GM19438 (cell line): ENCODE data around the gene CCNDBP1.
"Not testable (repeated sequence)": the region's sequence is repeated elsewhere in the genome, so short reads cannot be mapped to it uniquely, and the experiment has no call there.

Experiments
- ATAC-seq: cut with Tn5 transposase; IDR thresholded peaks from one replicate; pipeline ENCODE4 v1.9.1; 2021; ENCODE audit warnings: low read depth; ENCODE audit not compliant: unreplicated experiment

CCNDBP1 gene

GRCh38 chr15:43190178-43190577, 5.0 kb downstream of the CCNDBP1 start:
- ATAC-seq: no peak

- ATAC-seq: no peak
These were observed 8.5 kb downstream of the CCNDBP1 start for GRCh38 chr15:43193710-43194109.

GRCh38 chr15:43194795-43195194, 9.6 kb downstream of the CCNDBP1 start:
- ATAC-seq: no peak

DNA sequence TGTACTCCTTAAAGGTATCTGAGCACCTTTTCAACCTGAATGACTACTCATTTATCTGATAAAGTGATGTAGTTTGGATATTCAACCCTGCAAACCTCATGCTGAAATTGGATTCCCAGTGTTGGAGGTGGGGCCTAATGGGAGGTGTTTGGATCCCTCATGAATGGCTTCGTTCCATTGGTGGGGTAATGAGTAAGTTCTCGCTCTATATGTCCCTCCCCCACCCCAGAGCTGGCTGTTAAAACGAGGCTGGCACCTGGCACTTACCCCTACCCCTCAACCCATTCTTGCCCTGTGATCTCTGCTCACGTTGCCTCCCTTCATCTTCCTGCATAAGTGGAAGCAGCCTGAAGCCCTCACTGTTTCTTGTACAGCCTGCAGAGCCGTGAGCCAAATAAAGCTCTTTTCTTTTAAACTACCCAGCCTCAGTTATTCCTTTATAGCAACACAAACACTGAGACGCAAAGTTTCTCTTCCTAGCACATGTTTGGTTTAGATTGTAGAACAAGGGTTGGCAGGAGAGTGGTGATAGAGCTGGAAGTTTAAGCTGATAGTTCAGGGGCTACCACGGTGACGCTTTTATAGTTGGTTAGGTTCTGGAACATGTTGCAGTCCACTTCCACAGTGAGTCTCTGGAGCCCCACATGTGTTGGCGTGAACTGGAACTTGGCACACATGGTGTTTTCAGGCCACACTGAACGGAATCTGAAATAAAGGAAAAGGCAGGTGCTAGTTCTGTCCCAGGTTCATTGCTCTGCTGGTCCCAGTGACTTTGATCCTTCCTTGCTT, 11.8 kb downstream of the CCNDBP1 start:
- no peak for ATAC-seq

DNA sequence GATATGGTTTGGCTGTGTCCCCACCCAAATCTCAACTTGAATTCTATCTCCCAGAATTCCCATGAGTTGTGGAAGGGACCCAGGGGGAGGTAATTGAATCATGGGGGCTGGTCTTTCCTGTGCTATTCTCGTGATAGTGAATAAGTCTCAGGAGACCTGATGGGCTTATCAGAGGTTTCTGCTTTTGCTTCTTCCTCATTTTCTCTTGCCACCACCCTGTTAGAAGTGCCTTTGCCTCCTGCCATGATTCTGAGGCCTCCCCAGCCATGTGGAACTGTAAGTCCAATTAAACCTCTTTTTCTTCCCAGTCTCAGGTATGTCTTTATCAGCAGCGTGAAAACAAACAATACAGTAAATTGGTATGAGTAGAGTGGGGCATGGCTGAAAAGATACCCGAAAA, 12.6 kb downstream of the CCNDBP1 start:
- ATAC-seq: not testable (repeated sequence)

- ATAC-seq: not testable (repeated sequence)
These were observed 13.4 kb downstream of the CCNDBP1 start for GRCh38 chr15:43198556-43198955.

DNA sequence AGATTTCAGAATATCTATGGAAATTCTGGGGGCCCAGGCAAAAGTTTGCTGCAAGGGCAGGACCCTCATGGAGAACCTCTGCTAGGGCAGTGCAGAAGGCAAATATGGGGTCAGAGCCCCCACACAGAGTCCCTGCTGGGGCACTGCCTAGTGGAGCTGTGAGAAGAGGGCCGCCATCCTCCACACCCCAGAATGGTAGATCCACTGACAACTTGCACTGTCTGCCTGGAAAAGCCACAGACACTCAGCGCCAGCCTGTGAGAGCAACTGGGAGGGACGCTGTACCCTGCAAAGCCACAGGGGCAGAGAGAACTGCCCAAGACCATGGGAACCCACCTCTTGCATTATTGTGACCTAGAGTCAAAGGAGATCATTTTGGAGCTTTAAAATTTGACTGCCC, 13.8 kb downstream of the CCNDBP1 start:
- no peak for ATAC-seq

- no peak for ATAC-seq
These were observed 14.8 kb downstream of the CCNDBP1 start for GRCh38 chr15:43199945-43200488.

- no peak for ATAC-seq
These were observed 19.1 kb downstream of the CCNDBP1 start for GRCh38 chr15:43204016-43204901.

DNA sequence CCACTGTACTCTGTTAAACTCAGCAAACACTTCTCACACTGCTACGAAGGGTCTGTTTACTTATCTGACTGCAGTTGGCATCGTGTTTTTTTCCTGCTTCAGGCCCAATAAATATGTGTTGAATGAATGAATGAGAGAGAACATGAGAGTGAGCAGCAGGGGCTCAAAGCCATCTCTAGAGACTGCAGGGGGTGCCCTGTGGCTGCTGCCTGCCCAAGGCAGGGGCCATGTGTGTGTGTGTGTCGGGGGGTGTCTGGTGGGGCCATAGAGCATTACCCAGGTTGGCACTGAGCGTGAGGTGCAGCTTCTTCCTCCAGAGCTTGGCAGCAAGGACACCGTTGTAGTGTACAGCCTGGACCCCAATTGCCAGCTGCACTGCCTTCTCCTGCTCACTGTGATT, 20.9 kb downstream of the CCNDBP1 start:
- no peak for ATAC-seq

DNA sequence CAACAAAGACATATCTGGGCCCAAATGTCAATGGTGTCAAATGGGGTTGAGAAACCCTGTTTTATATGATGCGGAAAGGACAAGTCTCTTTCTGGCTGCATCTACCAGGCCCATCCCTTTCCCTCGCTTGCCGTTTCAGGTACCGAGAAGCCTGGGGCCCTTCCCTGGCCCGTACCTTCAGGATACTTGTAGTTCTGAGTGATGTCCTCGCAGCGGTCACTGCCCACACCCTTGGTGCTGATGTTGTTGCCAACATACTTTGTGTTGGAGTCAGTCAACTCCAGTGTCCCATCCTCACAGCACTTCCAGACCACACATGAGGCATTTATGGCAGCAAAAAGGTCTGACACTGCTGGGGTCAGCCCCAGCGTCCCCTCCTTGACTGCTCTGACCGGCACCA, 21.8 kb downstream of the CCNDBP1 start:
- no peak for ATAC-seq

DNA sequence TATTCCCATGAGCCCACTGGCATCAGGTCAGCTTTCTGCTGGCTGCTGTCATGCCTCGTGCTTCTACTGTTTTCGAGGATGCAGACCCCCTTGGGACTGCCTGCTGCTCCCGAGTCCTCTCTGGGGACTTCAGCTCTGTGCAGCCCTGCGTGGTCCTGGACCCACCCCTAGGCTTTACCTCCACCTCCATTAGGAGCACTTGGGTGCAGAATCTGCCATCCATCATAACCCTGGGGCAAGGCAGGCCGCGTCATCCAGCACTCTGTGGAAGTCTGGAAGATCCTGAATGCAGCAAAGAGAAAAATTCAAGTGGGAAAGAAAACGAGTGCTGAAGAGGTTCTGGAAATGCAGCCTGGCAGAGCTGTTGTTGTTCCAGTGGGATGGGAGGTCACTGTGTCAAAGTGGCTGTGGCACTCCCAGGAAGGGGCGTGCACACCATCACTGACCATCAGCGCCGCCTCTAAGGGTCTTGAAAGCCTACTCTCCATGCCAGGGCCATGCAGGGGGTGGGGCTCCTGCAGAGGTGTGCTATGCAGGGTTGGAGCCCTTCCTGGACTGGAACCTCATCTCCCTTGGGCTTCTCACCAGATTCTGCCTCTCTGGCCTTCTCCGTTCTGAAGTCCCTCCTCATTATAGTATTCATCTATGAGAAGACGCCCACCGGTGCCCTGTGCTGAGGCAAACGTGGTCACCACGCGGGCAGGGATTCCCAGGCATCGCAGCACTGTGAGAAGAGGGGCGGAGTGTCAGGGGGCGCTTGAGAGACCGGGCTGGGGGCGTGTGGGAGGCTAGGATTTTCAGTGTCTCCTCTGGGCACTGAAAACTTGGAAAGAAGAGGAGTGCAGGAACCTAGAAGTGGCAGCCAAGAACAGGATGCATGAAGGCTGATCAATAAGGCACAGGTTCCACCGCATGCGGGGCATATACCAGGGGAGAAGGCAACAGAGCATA, 23.1 kb downstream of the CCNDBP1 start:
- ATAC-seq: no peak

DNA sequence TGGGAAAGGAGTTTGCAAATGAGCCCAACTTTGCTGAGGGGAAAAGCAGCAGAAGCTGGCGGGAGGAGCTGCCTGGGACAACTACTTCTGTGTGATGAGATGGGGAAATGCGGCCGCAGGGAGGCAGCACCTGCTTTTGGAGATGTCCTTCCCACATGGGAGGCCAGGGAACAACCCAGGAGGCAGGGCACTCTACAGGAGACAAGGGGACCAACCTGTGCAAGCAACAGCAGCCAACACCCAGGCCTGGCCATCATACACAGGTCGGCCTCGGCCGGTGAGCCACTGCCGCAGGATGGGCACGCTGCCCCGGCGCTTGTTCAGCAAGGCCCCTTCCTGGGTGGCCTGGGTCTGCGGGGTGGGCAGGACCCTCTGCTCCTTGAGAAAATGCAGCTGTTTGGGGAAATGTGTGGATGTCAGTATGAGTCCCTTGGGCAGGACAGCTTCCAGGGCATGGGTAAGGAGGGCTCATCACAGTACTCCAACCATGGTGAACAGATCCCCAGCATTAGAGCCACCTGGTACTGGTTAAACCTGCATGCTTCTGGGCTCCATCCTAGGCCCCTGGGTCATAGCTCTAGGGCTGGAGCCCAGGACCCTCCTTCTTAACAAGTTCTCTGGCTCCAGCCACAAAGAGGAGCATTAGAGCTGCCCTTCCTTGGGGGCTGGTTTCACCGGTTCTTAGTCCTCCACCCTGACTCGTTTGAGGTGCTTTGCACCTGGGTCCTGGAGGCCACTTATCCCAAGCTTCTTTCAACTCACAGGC, 24.0 kb downstream of the CCNDBP1 start:
- no peak for ATAC-seq

DNA sequence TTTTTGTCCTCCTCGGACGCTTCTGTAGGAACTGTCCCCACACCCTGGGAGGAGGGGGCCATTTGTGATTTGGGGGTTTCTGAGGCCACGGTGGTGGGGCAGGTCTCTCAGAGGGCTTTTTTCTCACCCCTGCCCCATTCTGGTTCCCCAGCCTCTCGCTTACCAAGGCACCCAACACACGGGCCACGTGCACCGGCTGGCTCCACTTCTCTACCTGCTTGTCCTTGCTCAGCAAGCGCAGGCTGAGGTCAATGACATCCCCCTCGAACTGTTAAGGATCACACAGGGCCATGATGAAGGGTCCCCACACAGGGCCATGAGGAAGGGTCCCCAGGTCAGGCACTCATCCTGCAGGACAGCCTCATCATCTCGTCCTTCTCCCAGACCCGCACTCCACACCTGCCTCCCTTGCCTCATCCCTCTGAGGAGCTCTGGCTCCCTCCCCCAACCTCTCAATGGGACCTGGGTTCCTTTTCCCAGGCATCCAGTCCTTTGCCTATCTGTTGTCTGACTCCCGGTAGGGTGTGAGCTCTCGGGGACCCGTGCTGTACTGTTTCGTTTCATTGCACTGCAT, 25.1 kb downstream of the CCNDBP1 start:
- ATAC-seq: no peak

DNA sequence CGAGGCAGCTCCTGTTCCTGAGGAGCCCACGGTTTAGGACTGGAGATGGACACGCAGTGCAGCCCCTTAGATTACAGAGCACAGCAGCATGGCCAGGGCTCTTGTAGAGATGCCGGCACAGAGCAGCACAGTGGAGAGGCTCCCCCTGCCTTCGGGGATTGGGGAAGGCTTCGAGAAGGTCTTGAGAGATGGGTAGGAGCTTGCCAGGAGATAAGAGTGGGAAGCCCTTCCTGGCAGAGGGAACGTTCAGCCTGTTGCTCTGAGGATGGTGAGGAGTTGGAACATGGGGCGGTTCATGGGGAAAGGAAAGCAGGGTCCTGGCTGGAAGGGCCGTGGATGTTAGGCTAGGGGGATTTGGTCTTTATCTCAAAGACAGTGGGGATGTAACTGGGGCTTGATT, 25.6 kb downstream of the CCNDBP1 start:
- ATAC-seq: no peak

DNA sequence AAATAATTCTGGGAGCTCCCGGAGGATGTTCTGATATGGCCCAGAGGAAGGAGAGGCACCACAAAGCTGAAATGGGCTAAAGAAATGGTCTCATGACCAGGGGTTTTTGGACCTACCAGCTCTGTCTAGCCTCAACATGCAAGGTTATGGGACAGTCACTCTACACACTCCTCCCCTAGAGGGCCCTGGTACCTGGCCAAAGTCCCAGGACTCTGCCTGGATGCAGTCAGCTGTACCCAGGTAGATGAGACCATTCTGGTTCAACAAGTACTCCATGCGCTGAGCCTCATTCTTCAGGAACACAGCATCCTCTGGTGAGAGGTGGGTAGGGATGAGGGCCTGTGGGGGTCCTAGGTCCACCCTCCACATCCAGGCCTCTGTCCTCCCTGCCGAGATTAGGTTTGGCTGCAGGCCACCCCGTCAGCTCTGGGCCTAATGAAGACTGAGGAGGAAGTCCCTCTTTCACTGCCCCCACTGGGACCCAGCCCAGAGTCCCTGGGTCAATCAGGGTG, 26.1 kb downstream of the CCNDBP1 start:
- no peak for ATAC-seq

DNA sequence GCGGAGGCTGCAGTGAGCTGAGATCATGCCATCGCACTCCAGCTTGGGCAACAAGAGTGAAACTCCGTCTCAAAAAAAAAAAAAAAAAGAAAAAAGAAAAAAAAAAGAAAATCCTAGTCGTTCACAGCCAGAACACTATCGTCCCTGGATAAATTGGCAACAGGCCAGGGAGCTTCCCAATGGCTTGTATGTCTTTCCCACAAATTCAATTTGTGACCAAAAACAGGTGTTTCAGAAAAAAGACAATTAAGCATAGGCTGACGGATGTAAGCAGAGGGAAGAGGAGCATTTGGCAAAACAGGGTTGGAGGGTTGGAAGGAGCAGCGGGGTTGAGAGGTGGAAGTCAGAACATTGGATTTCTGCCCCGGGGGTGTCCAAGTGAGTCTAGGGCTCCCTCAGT, 27.1 kb downstream of the CCNDBP1 start:
- no peak for ATAC-seq

GRCh38 chr15:43212951-43213350, 27.7 kb downstream of the CCNDBP1 start:
- ATAC-seq: no peak

- no peak for ATAC-seq
These were observed 28.3 kb downstream of the CCNDBP1 start for GRCh38 chr15:43213466-43213865.
